ENCODE results near the gene SLC66A2.

The SLC66A2 gene

GRCh38 chr18:79952456-79952995 lies 1.1 kb upstream of the SLC66A2 start:
- DNase-seq (ENCODE audit: low read depth in 2 of 2), result no peak

DNA sequence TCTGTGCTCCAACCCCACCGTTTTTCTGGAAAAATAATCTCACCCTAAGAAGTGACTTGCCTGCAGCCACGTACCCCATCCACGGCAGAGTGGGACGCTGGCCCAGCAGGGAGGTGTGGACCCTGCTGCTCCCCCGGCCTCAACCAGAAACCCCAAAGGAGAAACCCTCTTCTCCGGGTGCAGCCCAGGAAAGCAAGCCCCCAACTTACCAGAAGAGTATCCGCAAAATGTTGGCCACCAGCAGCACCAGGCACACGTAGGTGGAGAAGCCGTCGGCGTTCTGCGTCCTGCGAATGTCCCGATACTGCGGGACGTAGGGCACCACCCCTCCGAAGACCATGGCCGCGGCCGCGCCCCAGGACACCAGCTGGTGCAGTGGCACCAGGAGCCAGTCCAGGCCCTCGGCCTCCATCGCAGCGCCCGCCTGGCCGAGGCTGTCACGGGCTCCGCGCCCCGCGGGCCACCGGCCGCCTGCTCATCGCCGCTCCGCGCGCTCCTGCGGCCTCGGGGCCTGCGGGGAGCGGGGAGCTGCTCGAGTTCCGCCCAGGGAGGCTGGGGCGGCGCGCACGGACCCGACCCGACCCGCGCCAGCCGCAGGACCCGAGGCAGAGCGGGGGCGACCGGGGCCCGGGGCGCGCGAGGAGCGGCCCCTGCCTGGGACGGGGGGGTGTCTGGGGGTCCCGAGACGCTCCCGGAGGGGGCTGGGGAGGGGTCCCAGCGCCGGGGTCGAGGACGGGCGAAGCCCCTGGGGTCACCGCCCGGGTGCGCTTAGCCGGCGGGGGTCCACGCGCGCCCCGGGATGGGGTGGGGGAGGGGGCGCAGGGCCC lies 725 bp downstream of the SLC66A2 start:
- no peak for DNase-seq (ENCODE audit: low read depth in 2 of 2)

GRCh38 chr18:79949697-79950487 lies 1.6 kb downstream of the SLC66A2 start:
- no peak for DNase-seq (ENCODE audit: low read depth in 2 of 2)

DNA sequence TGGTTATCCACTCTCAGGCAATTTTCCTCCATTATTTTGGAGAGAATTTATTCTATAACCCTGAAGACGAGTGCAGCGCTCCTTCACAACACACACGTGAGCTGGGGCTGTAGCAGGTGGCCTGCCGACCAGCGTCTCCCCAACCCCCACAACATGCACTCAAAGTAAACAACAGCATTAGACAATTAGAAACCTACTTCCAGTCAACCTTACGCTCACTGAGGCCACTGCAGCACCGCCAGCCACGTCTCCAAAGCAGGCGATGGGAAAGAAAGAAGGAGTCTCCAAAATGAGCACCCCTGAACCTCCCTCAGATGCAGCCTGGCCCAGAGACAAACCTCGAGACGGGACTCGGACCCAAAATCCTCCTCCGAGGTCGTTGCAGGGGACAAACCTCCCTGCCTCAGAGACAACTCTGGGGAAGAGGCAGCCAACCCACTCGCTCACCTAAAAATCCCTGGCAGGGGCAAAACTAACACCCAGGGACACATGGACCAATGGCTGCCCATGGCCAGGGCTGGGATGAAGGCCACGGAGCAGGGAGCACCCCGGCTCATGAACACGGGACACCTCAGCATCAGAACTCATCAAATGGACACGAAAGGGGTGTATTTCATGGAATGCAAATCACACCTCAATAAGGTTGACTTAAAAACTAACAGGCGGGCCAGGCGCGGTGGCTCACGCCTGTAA lies 2.6 kb downstream of the SLC66A2 start:
- DNase-seq (ENCODE audit: low read depth in 2 of 2), result no peak

DNA sequence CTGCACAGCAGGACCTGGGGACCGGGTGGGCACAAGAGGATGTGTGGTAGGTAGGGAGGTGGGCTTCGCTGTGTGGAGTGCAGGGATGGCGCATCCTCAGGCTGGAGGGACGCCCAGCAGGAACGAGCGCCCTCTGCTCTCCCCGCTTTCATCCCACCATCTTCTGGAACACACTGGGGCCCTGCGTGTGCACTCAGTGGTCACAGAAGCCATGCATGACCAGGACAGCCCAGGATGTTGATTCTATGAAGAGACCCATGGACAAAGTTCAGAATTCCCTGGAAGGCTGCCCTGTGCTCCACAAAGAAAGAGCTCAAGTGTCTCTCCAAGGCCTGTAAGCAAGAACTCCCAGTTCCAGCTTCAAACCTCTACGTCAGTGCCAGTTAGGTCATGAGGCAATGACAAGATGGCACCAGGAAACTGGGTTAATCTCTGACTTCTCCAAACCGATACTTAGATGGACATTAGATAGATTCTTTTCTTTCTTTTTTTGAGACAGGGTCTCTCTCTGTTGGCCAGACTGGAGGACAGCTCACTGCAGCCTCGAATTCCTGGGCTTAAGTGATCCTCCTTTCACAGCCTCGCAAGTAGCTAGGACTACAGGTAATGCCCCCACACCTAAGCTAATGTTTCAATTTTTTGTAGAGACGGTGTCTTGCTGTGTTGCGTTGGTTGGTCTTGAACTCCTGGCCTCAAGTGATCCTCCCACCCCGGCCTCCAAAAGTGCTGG lies 3.4 kb downstream of the SLC66A2 start:
- DNase-seq (ENCODE audit: low read depth in 2 of 2), result no peak

DNA sequence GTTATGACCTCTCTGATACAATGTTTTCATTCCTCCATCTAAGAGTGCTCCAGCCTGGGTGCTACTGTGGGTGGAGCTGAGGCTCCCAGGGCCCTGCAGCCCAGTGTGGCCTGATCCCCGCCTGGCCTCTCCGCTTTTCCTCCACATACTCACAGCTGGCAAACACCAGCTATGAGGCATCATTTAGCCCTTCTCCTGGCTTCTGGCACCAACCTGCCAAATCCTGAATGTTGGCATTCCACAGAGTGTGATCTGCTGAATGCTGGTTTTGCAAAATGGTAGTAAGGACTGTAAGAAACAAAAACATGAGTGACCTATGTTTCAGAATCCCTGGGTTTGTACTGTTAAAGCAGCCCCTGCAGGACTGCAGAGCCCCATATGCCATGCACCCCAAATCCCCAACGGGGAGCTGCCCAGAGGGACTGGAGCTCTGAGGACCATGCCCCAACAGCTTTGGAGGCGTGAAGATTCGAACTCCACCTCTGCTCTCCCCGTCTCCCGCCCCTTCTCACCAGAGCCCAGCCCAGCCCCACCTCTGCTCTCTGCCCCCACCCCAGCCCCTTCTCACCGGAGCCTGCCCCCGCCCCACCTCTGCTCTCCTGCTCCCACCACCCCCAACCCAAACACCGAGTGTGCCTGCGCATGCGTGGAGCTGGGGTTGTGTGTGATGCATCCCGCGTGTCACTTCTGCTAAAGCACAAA lies 4.2 kb downstream of the SLC66A2 start:
- no peak for DNase-seq (ENCODE audit: low read depth in 2 of 2)

GRCh38 chr18:79945118-79946042 lies 6.1 kb downstream of the SLC66A2 start:
- DNase-seq (ENCODE audit: low read depth in 2 of 2), result no peak

DNA sequence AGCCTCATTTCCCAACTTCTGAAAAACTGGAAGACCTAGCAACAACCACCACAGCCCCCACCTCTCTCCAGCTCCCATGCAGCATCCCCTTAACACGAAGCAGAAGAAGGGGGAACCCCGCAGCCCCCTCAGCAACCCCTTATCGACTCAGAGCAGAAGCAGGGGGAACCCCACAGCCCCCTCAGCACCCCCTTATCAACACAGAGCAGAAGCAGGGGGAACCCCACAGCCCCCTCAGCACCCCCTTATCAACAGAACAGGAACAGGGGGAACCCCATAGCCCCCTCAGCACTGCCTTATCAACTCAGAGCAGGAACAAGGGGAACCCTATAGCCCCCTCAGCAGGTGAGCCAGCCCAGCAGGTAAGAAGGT lies 6.7 kb downstream of the SLC66A2 start:
- no peak for DNase-seq (ENCODE audit: low read depth in 2 of 2)

GRCh38 chr18:79944126-79944731 lies 7.2 kb downstream of the SLC66A2 start:
- no peak for DNase-seq (ENCODE audit: low read depth in 2 of 2)

DNA sequence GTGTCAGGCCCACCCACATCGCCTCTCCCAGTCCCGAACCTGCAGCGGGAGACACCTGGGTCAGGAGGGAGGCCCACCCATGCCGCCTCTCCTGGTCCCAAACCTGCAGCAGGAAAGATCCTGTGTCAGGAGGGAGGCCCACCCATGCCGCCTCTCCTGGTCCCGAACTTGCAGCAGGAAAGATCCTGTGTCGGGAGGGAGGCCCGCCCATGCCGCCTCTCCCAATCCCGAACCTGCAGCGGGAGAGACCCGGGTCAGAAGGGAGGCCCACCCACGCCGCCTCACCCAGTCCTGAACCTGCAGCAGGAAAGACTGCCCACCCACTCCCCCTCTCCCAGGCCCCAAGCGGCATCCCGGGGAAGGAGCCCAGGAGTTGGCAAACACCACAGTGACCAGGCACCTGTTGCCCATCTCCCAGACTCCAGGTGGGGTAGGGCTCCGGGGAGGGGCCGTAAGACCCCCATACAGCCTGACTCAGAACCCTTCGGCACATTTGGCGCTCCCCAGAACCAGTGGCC lies 7.8 kb downstream of the SLC66A2 start:
- no peak for DNase-seq (ENCODE audit: low read depth in 2 of 2)

GRCh38 chr18:79942786-79943607 lies 8.5 kb downstream of the SLC66A2 start:
- no peak for DNase-seq (ENCODE audit: low read depth in 2 of 2)

- DNase-seq (ENCODE audit: low read depth in 2 of 2), result no peak
Measured at GRCh38 chr18:79942211-79942610, 9.2 kb downstream of the SLC66A2 start.

GRCh38 chr18:79941473-79942119 lies 9.9 kb downstream of the SLC66A2 start:
- no peak for DNase-seq (ENCODE audit: low read depth in 2 of 2)

- no peak for DNase-seq (ENCODE audit: low read depth in 2 of 2)
Measured at GRCh38 chr18:79940814-79941472, 10.5 kb downstream of the SLC66A2 start.

DNA sequence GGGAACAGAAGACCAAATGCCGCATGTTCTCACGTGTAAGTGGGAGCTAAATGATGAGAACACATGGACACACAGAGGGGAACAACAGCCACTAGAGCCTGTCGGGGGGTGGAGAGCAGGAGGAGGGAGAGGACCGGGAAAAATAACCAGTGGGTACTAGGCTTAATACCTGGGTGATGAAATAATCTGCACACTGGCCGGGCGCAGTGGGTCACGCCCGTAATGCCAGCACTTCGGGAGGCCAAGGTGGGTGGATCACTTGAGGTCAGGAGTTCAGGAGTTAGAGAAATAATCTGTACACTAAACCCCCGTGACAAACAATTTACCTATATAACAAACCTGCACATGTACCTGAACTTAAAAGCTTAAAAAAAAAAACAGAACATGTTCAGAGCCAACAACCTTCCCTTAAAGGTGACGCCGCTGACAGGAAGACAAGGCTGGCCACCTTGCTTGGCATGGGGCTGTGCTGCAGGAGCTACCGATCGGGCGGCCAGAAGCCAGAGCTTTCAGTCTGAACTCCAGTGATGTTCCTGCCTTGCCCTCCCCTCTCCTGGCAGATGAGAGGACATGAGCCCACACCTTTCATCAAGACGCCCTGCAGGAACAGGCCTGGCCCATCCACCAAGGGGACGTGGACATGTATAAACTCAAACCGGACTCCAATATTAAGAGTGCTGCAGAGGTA lies 11.2 kb downstream of the SLC66A2 start:
- DNase-seq (ENCODE audit: low read depth in 2 of 2), result no peak

DNA sequence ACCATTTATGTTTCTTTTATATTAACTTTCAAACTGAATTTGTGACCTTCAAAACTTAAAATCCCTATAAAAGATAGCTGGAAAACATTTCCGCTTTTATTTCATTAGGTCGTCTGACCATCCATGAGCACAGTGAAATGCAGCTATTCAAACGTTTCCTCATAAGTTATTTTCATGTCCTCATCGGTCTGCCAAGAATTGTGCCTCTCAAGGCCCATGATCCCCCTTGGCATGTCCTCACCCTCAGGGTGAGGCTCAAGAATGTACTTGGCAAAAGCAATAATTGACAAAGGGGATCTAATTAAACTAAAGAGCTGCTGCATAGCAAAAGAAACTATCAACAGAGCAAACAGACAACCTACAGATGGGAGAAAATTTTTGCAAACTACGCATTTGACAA lies 12.4 kb downstream of the SLC66A2 start:
- DNase-seq (ENCODE audit: low read depth in 2 of 2), result no peak

- no peak for DNase-seq (ENCODE audit: low read depth in 2 of 2)
Measured at GRCh38 chr18:79938196-79938595, 13.3 kb downstream of the SLC66A2 start.

Measured in stimulated activated CD8-positive, alpha-beta memory T cell treated with anti-CD3 and anti-CD28 coated beads, Interleukin-2, amount 100 ng/mL, for 1 hour (primary cell).